Measurements from ENCODE around the gene FRZB. TPM values are rescaled to one million over a fixed set of nuclear protein-coding genes. Genes with fewer than 3 reads are reported as not detected.

FRZB gene
- total and polyA plus RNA-seq, 2 donors, result 3.7 to 6.3 TPM

DNA sequence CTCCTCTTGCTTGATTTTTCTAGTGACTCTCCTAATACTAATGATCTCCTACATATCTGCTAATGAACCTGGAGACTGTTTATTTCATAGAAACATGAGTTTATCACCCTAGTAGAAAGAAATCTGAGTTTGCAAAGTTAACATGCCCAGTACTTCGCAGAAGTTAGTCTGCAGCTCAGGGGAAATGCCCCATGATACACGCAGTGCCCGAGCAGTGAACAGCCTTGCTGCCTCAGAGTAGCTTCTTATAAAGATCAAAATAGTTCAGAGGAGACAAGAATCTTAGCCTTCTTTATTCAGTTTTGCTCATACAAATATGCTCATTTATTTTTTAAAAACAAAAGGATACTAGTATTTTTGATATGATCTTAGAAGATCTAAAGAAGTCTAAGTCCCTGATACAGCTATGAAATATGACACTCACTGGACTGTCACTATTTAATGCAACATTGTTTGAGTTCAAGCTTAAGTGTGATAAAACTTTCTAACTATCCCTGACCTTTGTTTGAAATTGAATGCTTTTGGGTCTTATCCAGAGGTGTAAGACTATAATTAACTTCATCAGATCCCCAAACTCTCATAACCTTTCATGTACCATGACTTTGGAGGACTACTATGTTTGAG lies 20.5 kb downstream of the FRZB start:
- no peak for DNase-seq (ENCODE audit: extremely low spot score)
- Histone ChIP-seq H3K36me3 (ENCODE audit: insufficient read depth) (no peaks in the 10 kb centered on the region), H3K4me3 (ENCODE audit: low read depth, low read length) (no peak overlapping the region), H3K27ac (ENCODE audit: low read depth) (no peak overlapping the region), H3K4me1 (ENCODE audit: insufficient read depth) (no peaks in the 10 kb centered on the region)
- 40% methylated on average over 3 of the region's 3 CpGs for WGBS

DNA sequence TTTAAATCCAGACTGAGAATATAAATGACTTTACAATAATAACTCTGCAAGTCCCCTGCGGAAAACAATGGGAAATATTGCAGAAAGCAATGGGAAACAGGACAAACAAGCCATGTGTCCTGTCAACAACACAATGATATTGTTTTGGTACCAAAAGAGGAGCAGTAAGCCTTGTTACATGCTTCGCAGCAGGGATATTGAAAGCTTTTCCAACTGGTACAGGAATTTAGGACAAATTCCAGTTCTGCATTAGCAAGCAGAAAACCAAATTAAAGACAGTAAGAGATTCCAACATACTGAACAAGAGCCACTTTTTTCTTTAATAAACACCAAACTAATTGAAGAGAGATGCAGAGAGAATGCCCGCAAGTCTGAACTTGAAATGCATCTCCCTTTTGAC lies 30.0 kb downstream of the FRZB start:
- Histone ChIP-seq H3K36me3 (ENCODE audit: insufficient read depth) (no peaks in the 10 kb centered on the region), H3K4me3 (ENCODE audit: low read depth, low read length) (no peak overlapping the region), H3K4me1 (ENCODE audit: insufficient read depth) (no peaks in the 10 kb centered on the region), H3K27ac (ENCODE audit: low read depth) (no peak overlapping the region)
- WGBS, result 88% methylated on average over 3 of the region's 3 CpGs
- DNase-seq (ENCODE audit: extremely low spot score), result no peak

DNA sequence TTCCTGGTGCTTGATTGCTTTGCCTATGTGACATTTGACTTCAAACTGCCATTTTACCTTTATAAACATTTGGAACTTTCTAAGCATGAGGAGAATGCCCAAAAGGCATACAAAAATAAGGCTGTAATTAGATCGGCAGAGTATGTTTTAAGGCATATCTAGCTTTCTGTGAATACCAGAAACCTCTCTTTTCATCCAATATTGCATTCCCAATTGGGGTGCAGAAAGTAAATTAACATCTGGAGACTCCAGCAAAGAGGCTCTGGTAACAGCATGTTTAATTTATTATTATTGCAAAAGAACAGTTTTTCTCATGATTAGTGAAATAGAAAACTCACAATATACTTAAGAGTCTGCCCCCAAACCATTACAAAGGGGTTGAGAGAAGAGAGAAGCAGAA lies 32.1 kb downstream of the FRZB start:
- no peaks in the 10 kb centered on the region for H3K36me3 ChIP-seq (ENCODE audit: insufficient read depth)
- WGBS, result 58% methylated on average over 1 of the region's 1 CpG
- H3K4me1 ChIP-seq (ENCODE audit: insufficient read depth), result no peaks in the 10 kb centered on the region
- H3K4me3 ChIP-seq (ENCODE audit: low read depth, low read length), result no peak overlapping the region
- H3K27ac ChIP-seq (ENCODE audit: low read depth), result no peak overlapping the region
- no peak for DNase-seq (ENCODE audit: extremely low spot score)

DNA sequence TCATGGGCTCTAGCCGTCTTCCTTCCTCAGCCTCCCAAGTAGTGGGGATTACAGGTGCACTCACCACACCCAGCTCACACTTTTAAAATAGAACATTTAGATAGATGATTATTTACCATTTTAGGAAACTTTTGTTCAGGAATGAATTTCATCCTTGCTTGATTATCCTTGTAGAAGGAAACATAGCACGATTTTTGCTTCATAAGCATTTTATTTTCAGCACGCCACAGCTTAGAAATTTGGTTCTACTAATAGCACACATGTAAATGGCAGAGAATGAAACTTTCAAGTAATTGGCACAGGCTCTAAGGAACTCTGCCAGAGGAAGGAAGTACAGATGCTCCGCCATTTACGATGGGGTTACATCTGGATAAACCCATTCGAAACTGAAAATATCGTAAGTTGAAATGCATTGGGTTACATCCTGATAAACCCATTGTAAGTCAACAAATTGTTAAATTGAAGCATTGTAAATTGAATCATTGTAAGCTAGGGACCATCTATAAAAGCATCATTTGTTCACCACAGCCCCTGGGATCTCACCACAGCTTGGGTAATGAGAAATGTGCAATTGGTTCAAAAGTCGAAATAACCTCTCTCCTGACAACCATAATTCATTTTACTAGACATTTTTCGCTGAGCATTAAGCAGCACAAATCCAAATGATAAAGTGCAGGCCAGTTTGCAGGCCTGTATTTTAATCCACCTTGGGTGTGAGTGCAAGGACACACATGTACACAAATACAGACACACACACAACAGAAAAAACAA lies 33.2 kb downstream of the FRZB start:
- H3K4me1 ChIP-seq (ENCODE audit: insufficient read depth), result no peaks in the 10 kb centered on the region
- no peak for DNase-seq (ENCODE audit: extremely low spot score)
- H3K36me3 ChIP-seq (ENCODE audit: insufficient read depth), result no peaks in the 10 kb centered on the region
- no peak overlapping the region for H3K4me3 ChIP-seq (ENCODE audit: low read depth, low read length)
- 79% methylated on average over 9 of the region's 9 CpGs for WGBS
- H3K27ac ChIP-seq (ENCODE audit: low read depth), result no peak overlapping the region

DNA sequence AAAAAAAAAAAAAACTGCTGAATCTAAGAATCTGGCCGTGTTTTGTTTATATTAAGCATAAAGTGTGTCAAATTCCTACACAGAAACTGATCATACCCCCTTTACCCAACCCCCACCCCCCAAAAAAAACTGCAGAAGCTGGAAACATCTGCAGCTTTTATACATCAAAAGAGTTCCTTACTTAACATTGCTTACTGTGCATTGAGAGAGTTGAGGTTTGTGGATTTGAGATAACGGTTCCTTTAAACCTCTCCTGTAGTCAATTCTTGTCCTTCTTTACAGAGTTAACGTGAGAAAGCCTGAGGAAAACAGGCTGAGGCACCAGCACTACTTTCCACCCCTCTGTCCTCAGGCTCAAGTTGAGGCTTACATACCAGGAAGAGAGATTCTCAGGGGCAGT lies 34.5 kb downstream of the FRZB start:
- Histone ChIP-seq H3K36me3 (ENCODE audit: insufficient read depth) (no peaks in the 10 kb centered on the region), H3K27ac (ENCODE audit: low read depth) (no peak overlapping the region), H3K4me3 (ENCODE audit: low read depth, low read length) (no peak overlapping the region), H3K4me1 (ENCODE audit: insufficient read depth) (no peaks in the 10 kb centered on the region)
- no peak for DNase-seq (ENCODE audit: extremely low spot score)
- 42% methylated on average over 3 of the region's 3 CpGs for WGBS

DNA sequence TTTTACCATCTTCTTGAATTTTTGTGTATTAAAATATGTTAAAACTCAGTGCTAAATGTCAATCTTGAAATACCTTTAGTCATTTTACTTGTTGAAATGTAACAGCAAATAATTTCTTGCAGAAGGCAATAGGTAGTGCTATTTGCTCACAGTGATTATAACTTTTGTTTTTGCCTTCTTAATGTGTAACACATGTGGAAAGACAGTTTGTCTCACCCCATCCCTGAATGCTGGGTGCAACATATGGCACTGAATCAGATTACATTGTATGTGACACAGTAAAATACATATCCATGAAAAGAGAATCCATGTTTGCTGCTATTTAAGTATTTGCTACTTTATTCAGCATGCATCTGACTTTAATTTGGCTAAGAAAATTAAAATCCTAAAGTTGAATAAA lies 35.3 kb downstream of the FRZB start:
- Histone ChIP-seq H3K4me1 (ENCODE audit: insufficient read depth) (no peaks in the 10 kb centered on the region), H3K4me3 (ENCODE audit: low read depth, low read length) (no peak overlapping the region)

DNA sequence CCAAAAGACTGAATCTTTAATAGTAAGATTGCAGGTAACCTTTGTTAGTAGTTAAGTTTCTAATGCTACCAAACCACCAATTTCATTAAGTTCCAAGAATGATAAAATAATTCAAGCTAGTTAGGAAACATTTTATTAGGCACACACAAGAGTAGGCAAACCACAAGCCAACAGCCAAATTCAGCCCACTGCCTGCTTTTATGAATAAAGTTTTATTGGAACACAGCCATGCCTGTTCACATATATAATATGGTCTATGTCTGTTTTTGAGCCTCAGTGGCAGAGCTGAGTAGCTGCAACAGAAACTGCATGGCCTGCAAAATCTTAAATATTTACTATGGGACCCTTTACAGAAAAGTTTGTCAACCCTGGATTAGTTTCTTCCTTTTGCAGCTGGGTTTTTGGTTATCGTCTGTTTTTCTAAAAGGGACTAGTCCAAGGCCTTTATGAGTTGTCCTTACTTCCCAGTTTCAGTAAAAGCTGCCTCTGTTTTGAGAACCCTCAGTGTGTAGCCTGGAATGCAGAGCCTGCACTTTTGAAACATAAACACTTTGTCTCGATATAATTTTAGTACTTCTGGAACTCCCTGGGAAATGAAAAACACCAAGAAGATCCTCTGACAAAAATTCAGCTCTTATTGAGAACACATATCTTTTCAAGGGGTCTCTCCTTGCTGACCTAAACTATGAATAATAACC lies 39.1 kb downstream of the FRZB start:
- Histone ChIP-seq H3K36me3 (ENCODE audit: insufficient read depth) (no peaks in the 10 kb centered on the region), H3K4me1 (ENCODE audit: insufficient read depth) (peaks cover 2% of the 10 kb centered on the region), H3K4me3 (ENCODE audit: low read depth, low read length) (no peak overlapping the region), H3K27ac (ENCODE audit: low read depth) (no peak overlapping the region)
- 28% methylated on average over 2 of the region's 2 CpGs for WGBS
- DNase-seq (ENCODE audit: extremely low spot score), result no peak

More for the DNA sequence above, 35.3 kb downstream of the FRZB start:
- DNase-seq (ENCODE audit: extremely low spot score), result no peak
- no peak overlapping the region for H3K27ac ChIP-seq (ENCODE audit: low read depth)
- H3K36me3 ChIP-seq (ENCODE audit: insufficient read depth), result no peaks in the 10 kb centered on the region

DNA sequence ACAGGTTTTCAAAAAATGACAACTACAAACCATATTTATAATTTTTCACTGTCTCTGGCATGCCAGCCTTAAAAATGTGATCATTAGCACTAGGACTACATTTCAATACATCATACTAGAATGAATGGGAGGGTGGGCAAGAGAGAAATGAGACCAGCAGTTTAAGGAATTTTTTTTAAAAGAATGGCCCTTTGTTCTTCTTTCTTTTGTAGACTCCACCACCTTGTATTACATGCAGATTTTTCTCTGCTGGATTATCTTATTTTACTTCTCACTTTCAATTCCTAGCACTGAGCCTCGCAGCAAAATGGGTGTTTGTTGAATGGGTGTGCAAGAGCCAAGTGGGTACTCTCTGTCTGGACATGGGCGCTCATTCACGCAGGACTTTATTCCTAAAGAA lies 39.9 kb downstream of the FRZB start:
- 82% methylated on average over 3 of the region's 3 CpGs for whole genome bisulfite sequencing
- no peak overlapping the region for H3K4me3 ChIP-seq (ENCODE audit: low read depth, low read length)
- DNase-seq (ENCODE audit: extremely low spot score), result no peak
- no peak overlapping the region for H3K27ac ChIP-seq (ENCODE audit: low read depth)
- no peaks in the 10 kb centered on the region for H3K36me3 ChIP-seq (ENCODE audit: insufficient read depth)
- H3K4me1 ChIP-seq (ENCODE audit: insufficient read depth), result peaks cover 2% of the 10 kb centered on the region

DNA sequence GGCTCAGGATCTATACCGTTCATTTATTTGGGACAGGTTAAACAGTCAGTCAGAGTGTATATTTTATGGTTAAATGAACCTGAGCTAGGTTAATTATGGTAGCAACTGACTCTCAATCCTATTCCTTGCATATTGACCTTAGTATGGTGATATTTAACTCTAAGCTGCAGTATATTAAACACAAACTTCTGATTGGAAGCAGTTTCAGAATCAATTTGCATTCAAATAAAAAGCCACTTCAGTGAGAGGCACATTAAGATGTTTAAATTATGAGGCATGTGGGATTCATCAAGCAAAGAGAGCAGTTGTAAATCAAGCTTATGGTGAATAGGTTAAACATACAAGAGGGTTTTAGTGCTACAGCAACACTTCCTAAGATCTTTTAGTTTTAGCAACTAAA lies 40.4 kb downstream of the FRZB start:
- H3K36me3 ChIP-seq (ENCODE audit: insufficient read depth), result no peaks in the 10 kb centered on the region
- WGBS, result 30% methylated on average over 1 of the region's 1 CpG
- H3K27ac ChIP-seq (ENCODE audit: low read depth), result no peak overlapping the region
- no peak overlapping the region for H3K4me3 ChIP-seq (ENCODE audit: low read depth, low read length)
- no peak for DNase-seq (ENCODE audit: extremely low spot score)
- H3K4me1 ChIP-seq (ENCODE audit: insufficient read depth), result peaks cover 2% of the 10 kb centered on the region

DNA sequence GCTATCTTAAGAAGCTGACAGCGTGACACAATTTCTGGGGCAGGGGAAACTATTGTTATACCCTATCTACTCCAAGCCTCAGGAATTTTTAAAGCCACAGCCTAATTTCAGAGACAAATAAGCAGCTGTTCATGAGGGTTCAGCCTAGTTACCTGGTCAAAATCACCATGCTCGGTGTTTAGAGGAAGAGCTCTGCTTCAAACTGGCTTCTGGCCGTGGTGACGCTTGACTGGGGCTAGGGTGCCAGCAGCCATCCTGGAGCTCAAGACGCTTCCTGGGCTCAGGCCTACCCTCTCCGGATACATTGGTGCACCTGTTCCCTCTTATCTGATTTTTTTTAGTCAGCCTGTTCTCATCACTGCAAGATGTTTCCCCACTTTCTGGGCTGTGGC lies 41.7 kb downstream of the FRZB start:
- no peak for DNase-seq (ENCODE audit: extremely low spot score)
- peaks cover 2% of the 10 kb centered on the region for H3K4me1 ChIP-seq (ENCODE audit: insufficient read depth)
- H3K4me3 ChIP-seq (ENCODE audit: low read depth, low read length), result no peak overlapping the region
- no peak overlapping the region for H3K27ac ChIP-seq (ENCODE audit: low read depth)
- no peaks in the 10 kb centered on the region for H3K36me3 ChIP-seq (ENCODE audit: insufficient read depth)
- 72% methylated on average over 6 of the region's 6 CpGs for WGBS

DNA sequence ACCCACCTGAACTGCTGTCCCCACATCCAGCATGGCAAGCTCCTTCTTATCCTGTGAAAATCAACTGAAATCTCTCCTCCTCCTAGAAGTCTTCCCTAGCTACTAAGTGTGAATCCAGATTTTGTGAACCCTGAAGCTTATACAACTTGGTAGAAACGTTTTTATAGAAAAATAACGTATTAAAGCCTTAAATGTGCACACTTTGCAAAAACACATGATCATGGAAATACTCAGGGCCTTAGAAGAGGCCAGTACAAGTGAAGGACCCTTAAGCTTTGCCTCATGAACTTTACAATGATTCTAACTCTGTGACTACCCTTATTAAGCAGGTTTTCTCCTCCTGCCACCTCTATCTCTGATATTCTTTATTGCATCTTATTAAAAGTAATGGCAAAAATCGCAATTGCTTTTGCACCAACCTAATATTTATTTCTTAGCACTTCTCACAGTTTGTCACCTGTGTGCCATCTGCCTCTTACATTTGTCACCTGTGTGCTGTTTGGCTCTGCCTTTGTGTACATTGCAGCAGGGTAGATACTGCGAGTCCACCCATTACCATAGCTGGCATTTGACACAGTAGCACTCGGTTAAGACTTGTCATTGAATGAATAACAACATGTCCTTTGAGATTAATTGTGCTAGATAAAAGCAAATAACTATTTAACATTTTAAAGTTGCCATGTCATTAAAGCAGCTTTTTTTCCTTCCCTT lies 42.2 kb downstream of the FRZB start:
- no peaks in the 10 kb centered on the region for H3K36me3 ChIP-seq (ENCODE audit: insufficient read depth)
- H3K27ac ChIP-seq (ENCODE audit: low read depth), result no peak overlapping the region
- H3K4me3 ChIP-seq (ENCODE audit: low read depth, low read length), result no peak overlapping the region
- no peak for DNase-seq (ENCODE audit: extremely low spot score)
- 74% methylated on average over 5 of the region's 5 CpGs for WGBS
- peaks cover 2% of the 10 kb centered on the region for H3K4me1 ChIP-seq (ENCODE audit: insufficient read depth)

DNA sequence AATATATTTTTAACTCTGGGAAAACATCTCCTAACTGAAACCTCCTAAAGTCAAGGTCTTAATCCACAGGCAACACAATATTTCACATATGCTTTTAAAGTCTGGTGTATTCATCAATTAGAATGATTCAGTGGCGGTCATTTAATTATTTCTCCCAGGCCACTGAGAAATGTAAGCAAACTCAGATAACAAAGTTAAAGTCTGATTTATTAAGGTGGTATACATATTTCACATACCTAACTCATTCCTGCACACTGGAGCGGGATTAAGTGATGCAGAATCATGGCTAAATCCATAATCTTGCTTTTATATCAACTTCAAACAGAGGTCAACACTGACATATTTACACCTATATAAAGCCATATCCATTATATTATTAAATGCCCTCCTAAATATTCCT lies 43.7 kb downstream of the FRZB start:
- Histone ChIP-seq H3K4me1 (ENCODE audit: insufficient read depth) (peaks cover 2% of the 10 kb centered on the region), H3K36me3 (ENCODE audit: insufficient read depth) (no peaks in the 10 kb centered on the region), H3K4me3 (ENCODE audit: low read depth, low read length) (no peak overlapping the region), H3K27ac (ENCODE audit: low read depth) (no peak overlapping the region)
- no peak for DNase-seq (ENCODE audit: extremely low spot score)
- WGBS, result 84% methylated on average over 2 of the region's 2 CpGs

DNA sequence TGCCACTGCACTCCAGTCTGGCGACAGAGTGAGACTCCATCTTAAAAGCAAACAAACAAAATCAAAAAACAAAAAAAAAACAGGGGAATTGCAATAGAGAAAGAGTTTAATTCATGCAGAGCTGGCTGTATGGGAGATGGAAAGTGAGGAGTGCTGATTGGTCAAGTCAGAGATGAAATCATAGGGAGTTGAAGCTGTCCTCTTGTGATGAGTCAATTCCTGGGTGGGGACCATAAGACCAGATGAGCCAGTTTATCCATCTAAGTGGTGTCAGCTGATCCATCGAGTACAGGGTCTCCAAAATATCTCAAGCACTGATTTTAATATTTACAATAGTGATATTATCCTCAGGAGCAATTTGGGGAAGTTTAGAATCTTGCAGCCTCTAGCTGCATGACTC lies 45.3 kb downstream of the FRZB start:
- DNase-seq (ENCODE audit: extremely low spot score), result no peak
- Histone ChIP-seq H3K27ac (ENCODE audit: low read depth) (no peak overlapping the region), H3K4me1 (ENCODE audit: insufficient read depth) (peaks cover 2% of the 10 kb centered on the region), H3K36me3 (ENCODE audit: insufficient read depth) (no peaks in the 10 kb centered on the region), H3K4me3 (ENCODE audit: low read depth, low read length) (no peak overlapping the region)
- WGBS, result 73% methylated on average over 2 of the region's 2 CpGs

DNA sequence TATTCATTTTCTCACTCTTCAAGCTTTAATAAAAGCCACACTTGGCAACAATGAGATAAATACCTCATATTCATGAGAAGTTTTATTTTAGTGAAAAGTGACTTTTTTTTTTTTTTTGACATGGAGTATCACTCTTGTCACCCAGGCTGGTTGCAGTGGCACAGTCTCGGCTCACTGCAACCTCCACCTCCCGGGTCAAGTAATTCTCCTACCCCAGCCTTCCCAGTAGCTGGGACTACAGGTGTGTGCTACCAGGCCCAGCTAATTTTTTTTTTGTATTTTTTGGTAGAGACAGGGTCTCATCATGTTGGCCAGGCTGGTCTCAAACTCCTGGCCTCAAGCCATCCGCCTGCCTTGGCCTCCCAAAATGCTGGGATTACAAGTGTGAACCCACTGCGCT lies 47.0 kb downstream of the FRZB start:
- no peak overlapping the region for H3K27ac ChIP-seq (ENCODE audit: low read depth)
- no peaks in the 10 kb centered on the region for H3K36me3 ChIP-seq (ENCODE audit: insufficient read depth)
- DNase-seq (ENCODE audit: extremely low spot score), result no peak
- no peak overlapping the region for H3K4me3 ChIP-seq (ENCODE audit: low read depth, low read length)
- H3K4me1 ChIP-seq (ENCODE audit: insufficient read depth), result no peaks in the 10 kb centered on the region
- 95% methylated on average over 4 of the region's 4 CpGs for WGBS

All from urinary bladder (tissue), 4 donors.